Amniotic epithelial cell (primary cell): ENCODE measurements around the gene BAZ1A.
A peak's percentile ranks its signal among the peaks of the same experiment; 100 is the strongest.

Experiments
- DNase-seq: peaks from one replicate; pipeline ENCODE4 v3.0.0-alpha.2; 2010; ENCODE audit warnings: low read depth

BAZ1A gene

GRCh38 chr14:34875031-34875922, at the start of gene BAZ1A:
Gene BAZ1A (minus strand): TSS chr14:34875360. CDS start chr14:34874604, 756 bp downstream.
- DNase-seq: peak; percentile 95

GRCh38 chr14:34920339-34920738, 45.2 kb upstream of the BAZ1A start:
- DNase-seq: no peak

DNA sequence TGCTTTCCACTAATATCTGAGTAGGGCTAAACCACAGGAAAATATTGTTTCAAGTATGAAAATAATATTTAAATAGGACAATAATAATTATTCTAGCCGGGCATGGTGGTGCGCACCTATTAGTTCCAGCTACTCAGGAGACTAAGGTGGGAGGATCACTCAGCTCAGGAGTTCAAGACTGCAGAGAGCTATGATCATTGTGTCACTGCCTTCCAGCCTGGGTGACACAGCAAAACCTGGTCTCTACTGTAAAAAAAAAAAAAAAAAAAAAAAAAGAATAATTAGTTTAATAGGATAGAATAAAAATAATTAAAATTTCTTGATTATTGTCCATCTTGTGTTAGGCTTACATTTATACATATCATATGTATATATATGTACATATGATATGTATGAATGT, 38.5 kb upstream of the BAZ1A start:
- no peak for DNase-seq

GRCh38 chr14:34912966-34913365, 37.8 kb upstream of the BAZ1A start:
- DNase-seq: no peak

- DNase-seq: no peak
Measured at GRCh38 chr14:34912182-34912581, 37.0 kb upstream of the BAZ1A start.

DNA sequence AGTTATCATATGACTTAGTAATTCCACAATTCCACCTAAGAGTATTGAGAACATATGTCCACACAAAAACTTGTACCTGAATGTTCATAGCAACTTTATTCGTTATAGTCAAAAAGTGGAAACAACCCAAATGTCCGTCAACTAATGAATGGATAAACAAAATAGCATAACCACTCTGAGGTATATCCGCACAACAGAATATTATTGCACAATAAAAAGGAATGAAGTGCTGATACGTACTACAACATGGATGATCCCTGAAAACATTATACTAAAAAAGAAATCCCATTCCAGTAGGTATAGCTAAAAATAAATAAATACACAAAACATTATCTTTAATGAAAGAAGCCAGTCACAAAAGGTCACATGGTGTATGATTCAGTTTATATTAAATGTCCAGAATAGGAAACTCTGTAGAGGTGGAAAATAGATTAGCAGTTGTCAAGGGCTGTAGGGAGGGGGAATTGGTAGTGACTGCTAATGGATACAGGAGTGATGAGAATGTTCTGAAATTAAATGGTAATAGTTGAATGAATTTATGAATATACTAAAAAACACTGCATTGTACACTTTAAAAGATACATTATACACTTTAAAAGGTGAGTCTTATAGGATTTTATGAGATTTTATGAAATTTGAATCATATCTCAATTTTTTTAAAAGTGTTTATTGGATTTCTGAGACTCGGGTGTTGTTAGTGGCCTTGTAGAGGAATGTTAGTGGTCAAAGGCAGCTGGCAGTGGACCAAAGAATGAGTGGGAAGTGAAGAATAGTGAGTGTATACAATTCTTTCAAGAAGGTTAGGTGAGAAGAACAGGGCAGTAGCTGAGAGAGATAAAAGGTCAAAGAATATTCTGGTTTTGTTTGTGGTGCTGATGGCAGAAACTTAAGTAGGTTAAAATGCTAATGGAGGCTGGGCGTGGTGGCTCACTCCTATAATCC, 36.3 kb upstream of the BAZ1A start:
- peak; percentile 85 for DNase-seq

DNA sequence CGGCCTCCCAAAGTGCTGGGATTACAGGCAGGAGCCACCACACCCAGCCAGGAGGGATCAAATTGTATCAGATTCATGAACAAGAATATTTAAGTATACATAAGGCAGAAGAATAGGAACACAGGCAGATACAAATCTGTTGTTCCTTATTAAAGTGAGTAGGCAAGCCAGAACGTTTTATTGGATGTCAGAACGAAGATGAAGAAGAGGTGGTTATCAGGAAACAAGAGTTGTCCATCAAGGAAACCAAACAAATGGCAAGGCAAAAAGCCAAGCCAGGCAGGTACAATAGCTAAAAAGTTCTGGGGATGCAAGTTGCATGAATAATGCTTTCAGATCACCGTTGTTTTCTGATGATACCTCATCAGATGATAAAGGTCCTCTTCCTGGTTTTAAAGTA, 31.1 kb upstream of the BAZ1A start:
- DNase-seq: no peak

DNA sequence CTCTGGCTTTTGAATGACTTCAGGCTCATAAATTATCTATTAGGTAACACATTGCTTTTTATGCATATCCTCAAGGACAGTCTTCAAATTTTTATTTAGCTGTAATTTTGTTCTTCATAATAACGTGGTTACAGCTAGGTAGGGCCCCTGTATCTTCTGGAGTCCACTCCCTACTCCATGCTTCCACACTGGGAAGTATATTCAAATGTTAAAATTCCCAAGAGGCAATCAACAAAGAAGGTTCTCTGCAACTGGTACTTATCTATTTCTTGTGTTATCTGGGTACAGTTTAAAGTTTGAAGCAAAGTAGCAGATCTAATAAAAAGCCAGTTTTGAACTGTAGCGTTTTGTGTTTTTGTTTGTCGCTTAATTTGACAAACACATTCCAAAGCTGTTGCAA, 20.1 kb upstream of the BAZ1A start:
- DNase-seq: peak; percentile 55

DNA sequence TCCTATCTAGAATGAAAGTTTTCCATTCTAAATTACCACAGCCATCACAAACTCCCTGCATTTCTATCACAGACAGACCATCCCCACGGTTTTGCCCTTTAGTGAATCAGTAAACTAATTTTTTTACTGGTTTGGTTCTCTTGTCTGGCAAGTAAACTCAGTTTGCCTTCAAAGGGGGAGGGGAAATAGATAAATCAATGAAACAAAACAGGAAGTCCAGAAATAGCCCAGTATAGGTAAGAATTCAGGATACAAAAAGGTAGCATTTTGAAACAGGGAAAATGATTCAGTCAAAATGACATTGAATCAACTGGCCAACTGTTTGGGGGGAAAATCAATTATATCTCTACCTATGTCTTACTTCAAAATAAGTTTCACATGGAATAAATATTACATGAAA, 15.8 kb upstream of the BAZ1A start:
- no peak for DNase-seq

- DNase-seq: no peak
Measured at GRCh38 chr14:34888186-34888585, 13.0 kb upstream of the BAZ1A start.

- DNase-seq: no peak
Measured at GRCh38 chr14:34883954-34884353, 8.8 kb upstream of the BAZ1A start.

GRCh38 chr14:34874386-34875030, 652 bp downstream of the BAZ1A start:
- peak; percentile 49 for DNase-seq

GRCh38 chr14:34873589-34874385, 1.4 kb downstream of the BAZ1A start:
- peak; percentile 57 for DNase-seq

- peak; percentile 52 for DNase-seq
Measured at GRCh38 chr14:34872822-34873588, 2.2 kb downstream of the BAZ1A start.

GRCh38 chr14:34867199-34867598, 8.0 kb downstream of the BAZ1A start:
- DNase-seq: no peak

DNA sequence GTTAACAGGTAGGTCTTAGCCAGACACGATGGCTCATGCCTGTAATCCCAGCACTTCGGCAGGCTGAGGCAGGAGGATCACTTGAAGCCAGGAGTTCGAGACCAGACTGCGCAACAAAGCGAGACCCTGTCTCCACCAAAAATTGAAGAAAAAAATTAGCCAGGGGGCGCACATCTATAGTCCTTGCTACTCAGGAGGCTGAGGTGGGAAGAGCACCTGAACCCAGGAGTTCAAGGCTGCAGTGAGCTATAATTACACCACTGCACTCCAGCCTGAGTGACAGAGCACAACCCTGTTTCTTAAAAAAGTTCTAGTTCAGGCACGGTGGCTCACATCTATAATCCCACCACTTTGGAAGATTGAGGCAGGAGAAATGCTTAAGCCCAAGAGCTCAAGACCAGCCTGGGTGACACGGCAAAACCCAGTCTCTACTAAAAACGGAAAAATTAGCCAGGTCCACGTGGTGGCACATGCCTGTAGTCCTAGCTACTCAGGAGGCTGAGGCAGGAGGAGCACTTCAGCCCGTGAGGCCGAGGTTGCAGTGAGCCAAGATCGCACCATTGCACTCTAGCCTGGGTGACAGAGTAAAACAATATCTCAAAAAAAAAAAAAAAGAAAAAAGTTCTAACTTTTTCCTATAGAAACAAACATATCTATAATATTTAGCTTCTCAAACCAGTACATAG, 9.1 kb downstream of the BAZ1A start:
- no peak for DNase-seq

- no peak for DNase-seq
Measured at GRCh38 chr14:34863844-34864243, 11.3 kb downstream of the BAZ1A start.

GRCh38 chr14:34858765-34859164, 16.4 kb downstream of the BAZ1A start:
- DNase-seq: no peak

GRCh38 chr14:34857689-34858449, 17.3 kb downstream of the BAZ1A start:
- no peak for DNase-seq
